ENCODE results near the gene ZNF786. TPM values are rescaled to one million over a fixed set of nuclear protein-coding genes. Genes with fewer than 3 reads are reported as not detected.
A peak's percentile ranks its signal among the peaks of the same experiment; 100 is the strongest.

The ZNF786 gene
- total RNA-seq, 6 donors from 2014 or later = 1.7 to 9.0 (median 7.6) TPM

DNA sequence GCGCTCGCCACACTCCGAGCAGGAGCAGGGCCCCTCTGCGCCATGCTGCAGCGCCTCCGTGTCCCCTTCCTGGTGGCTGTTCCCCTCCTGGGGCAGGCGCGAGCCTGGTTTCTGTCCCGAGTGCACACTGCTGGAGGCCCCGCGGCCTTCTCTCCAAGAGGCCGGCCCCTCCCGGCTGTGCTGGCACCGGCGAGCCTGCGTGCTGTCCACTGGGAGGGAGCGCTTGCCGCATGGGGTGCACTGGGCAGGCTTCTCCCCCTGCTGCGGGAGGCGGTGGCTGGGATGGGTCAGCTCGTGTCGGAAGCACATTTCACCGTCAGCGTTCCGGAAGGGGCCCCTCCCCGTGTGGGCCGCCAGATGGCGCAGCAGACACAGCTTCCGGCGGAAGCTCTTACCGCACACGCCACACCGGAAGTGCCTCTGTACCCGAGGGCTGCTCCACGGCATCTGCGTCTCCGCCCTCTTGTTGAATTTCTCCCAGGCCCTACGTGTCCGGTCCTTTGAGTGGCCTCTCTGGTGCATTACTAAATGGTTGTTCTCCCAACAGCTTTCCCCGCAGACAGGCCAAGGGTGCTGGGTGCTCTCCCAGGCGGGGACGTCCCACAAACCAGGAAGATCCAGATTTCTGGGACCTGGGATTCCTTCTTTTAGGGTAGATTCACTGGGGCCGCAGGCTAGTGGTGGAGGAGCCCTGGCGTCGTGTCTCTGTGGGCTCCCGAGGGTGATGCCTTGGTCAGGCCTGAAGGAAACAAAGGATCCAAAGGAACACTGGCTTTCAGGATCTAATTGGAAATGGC is 18.7 kb downstream of the ZNF786 start:
- DNase-seq (peak; percentile 27 to 79), ATAC-seq (ENCODE audit: low FRiP score in 2 of 2) (peak; percentile 28 to 56)
- WGBS, 2 donors = 83 to 91% methylated on average over 23 to 46 of the region's 46 CpGs
- Histone ChIP-seq H3K9me3 (no peaks in the 10 kb centered on the region), H3K4me3 (peak overlapping the region in 1 of 4 donors; percentile 27), H3K36me3 (peaks cover 8 to 47% (median 28%) of the 10 kb centered on the region in 4 donors), H3K4me1 (no peaks in the 10 kb centered on the region), H3K27me3 (no peaks in the 10 kb centered on the region), H3K27ac (peak overlapping the region in 3 of 4 donors; percentile 40 to 57 (median 46))
- TF ChIP-seq, protein P1, sequence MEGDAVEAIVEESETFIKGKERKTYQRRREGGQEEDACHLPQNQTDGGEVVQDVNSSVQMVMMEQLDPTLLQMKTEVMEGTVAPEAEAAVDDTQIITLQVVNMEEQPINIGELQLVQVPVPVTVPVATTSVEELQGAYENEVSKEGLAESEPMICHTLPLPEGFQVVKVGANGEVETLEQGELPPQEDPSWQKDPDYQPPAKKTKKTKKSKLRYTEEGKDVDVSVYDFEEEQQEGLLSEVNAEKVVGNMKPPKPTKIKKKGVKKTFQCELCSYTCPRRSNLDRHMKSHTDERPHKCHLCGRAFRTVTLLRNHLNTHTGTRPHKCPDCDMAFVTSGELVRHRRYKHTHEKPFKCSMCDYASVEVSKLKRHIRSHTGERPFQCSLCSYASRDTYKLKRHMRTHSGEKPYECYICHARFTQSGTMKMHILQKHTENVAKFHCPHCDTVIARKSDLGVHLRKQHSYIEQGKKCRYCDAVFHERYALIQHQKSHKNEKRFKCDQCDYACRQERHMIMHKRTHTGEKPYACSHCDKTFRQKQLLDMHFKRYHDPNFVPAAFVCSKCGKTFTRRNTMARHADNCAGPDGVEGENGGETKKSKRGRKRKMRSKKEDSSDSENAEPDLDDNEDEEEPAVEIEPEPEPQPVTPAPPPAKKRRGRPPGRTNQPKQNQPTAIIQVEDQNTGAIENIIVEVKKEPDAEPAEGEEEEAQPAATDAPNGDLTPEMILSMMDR (IDR thresholded peaks at IDR 0.05) = peak in 3 of 6 experiments; percentile 13 to 18 (median 13)
- TF ChIP-seq POLR2AphosphoS5 (IDR thresholded peaks at IDR 0.05) (no peak), EP300 (IDR thresholded peaks at IDR 0.05) (no peak), POLR2A (IDR thresholded peaks at IDR 0.05) (no peak)

DNA sequence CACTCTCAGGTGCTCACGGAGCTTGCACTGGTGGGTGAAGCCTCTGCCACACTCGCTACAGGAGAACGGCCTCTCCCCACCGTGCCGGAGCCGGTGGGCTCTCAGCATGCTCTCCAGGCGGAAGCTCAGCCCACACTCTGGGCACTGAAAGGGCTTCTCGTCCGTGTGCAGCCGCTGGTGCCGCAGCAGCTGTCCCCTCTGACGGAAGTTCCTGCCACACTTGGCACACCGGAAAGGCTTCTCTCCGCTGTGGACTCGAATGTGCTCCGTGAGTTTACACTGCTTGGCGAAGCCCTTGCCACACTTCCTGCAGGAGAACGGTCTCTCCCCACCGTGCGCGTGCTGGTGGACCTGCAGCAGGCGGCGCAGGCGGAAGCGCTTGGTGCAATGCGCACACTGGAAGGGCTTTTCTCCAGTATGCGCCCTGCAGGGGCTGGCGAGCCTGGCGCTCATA is 19.3 kb downstream of the ZNF786 start:
- Histone ChIP-seq H3K27me3 (no peaks in the 10 kb centered on the region), H3K9me3 (no peaks in the 10 kb centered on the region), H3K4me1 (no peaks in the 10 kb centered on the region), H3K36me3 (peaks cover 8 to 42% (median 28%) of the 10 kb centered on the region in 4 donors), H3K27ac (peak overlapping the region in 2 of 4 donors; percentile 40 to 46), H3K4me3 (peak overlapping the region in 1 of 4 donors; percentile 27)
- 92 to 98% methylated on average over 13 to 28 of the region's 29 CpGs for WGBS, 2 donors
- DNase-seq = peak in 1 of 2 donors; percentile 75
- peak; percentile 16 to 20 for ATAC-seq (ENCODE audit: low FRiP score in 2 of 2)
- TF ChIP-seq, protein P1 (IDR thresholded peaks at IDR 0.05) = no peak
- TF ChIP-seq POLR2AphosphoS5 (IDR thresholded peaks at IDR 0.05) = no peak

GRCh38 chr7:149070372-149071125 is 20.0 kb downstream of the ZNF786 start:
- Histone ChIP-seq H3K27ac (no peak overlapping the region), H3K36me3 (peaks cover 8 to 42% (median 28%) of the 10 kb centered on the region in 4 donors), H3K4me3 (no peak overlapping the region), H3K27me3 (no peaks in the 10 kb centered on the region), H3K9me3 (no peaks in the 10 kb centered on the region), H3K4me1 (peaks cover 0 to 4% (median 0%) of the 10 kb centered on the region in 4 donors)
- ATAC-seq (ENCODE audit: low FRiP score in 2 of 2) (no peak), DNase-seq (peak in 1 of 2 donors; percentile 65)
- 93 to 97% methylated on average over 24 to 31 of the region's 31 CpGs for WGBS, 2 donors
- TF ChIP-seq, protein P1 (IDR thresholded peaks at IDR 0.05) = no peak
- TF ChIP-seq POLR2AphosphoS5 (IDR thresholded peaks at IDR 0.05) (no peak), POLR2A (IDR thresholded peaks at IDR 0.05) (no peak), EP300 (IDR thresholded peaks at IDR 0.05) (no peak)

GRCh38 chr7:149067869-149068268 is 22.6 kb downstream of the ZNF786 start:
- H3K9me3 ChIP-seq = no peaks in the 10 kb centered on the region
- no peak for DNase-seq
- H3K4me3 ChIP-seq = no peak overlapping the region
- H3K36me3 ChIP-seq = peaks cover 8 to 36% (median 27%) of the 10 kb centered on the region in 4 donors
- H3K4me1 ChIP-seq = peaks cover 0 to 4% (median 2%) of the 10 kb centered on the region in 4 donors
- no peaks in the 10 kb centered on the region for H3K27me3 ChIP-seq
- H3K27ac ChIP-seq = no peak overlapping the region
- no peak for ATAC-seq (ENCODE audit: low FRiP score in 2 of 2)
- TF ChIP-seq, protein P1 (IDR thresholded peaks at IDR 0.05) = no peak
- TF ChIP-seq POLR2A (IDR thresholded peaks at IDR 0.05) (no peak), EP300 (IDR thresholded peaks at IDR 0.05) (no peak), POLR2AphosphoS5 (IDR thresholded peaks at IDR 0.05) (no peak)
- 66 to 71% methylated on average over 4 of the region's 4 CpGs for WGBS, 2 donors

Measured in upper lobe of left lung (tissue), 6 donors.